Ammon's horn (tissue), 1 donor: ENCODE data around the gene SPATA21.

ENCODE experiments used
- DNase-seq: peaks from one replicate; pipeline ENCODE4 v3.0.0-alpha.2; 2016; ENCODE audit warnings: low spot score

Gene SPATA21

DNA sequence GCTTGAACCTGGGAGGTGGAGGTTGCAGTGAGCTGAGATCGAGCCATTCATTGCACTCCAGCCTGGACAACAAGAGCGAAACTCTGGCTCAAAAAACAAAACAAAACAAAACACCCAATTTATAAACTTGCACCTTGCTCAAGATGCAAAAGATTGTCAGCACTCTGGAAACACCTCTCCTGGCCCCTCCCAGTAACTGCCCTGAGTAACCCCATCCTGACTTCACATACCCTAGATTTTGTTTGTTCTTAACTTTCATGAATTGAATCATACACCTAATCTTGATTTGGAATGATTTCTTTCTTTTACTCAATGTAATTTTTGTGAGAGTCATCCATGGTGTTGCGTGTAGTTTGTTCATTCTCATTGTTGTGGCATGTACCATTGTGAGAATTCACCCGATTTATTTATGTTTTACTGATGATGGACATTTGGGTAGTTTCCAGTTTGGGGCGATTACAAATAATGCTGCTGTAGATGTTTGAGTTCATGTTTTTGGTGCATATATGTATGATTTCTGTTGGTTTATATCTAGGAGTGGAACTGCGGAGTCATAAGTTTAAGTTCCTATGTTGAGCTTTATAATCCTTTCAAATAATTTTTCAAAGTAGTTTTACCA, 13.7 kb upstream of the SPATA21 start:
- no peak for DNase-seq

DNA sequence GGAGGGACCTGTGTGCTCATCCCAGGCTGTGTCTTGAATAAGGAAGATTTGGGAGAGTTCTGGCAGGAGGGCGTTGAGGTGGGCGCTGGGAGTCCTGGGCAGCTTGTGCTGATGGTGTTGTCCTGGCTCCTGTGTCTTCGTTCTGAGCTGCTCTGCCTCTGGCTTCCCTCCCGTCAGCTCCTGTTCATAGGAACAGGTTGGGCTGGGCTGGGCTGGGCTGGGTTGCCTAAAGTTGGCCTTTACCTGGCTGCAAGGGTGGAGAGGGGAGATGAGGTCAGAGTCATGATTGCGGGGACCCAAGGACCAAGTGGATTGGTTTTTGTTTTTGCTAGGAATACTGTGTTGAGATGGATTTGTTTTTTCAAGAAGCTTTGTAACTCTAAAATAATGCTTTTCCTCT, 12.4 kb upstream of the SPATA21 start:
- no peak for DNase-seq

DNA sequence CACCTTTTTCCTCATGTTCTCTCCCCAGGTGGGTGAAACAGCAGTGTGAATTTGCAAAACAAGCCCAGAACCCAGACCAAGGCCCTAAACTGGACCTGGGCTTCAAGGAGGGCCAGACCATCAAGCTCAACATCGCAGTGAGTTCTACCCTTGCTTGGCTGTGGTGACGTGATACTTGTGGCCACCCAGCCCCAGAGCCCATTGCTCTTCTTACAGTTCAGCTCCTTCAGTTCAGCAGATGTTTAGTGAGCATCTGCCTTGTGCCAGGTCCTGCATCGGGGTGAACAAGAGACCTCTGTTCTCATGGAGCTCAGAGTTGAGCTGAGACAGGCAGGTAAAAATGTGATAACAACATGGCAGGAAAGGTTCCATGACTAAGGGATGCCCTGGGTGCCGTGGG, 11.8 kb upstream of the SPATA21 start:
- DNase-seq, result no peak

DNA sequence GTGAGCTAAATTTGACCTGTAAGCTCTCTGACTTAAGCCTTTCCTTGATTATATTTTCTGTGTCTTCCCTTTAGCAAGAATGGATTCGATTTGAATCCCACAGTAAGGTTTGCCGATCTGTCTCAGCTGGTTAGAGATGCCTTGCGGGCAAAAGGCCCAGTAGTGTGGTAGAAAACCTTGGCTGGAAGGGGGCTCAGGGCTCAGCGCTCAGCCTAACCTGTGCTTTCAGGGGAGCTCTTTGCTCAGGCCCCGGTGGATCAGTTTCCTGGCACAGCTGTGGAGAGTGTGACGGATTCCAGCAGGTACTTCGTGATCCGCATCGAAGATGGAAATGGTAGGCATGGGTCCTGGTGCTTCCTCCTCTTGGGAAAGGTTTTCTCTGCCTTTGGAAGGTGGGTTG, 10.4 kb upstream of the SPATA21 start:
- no peak for DNase-seq

DNA sequence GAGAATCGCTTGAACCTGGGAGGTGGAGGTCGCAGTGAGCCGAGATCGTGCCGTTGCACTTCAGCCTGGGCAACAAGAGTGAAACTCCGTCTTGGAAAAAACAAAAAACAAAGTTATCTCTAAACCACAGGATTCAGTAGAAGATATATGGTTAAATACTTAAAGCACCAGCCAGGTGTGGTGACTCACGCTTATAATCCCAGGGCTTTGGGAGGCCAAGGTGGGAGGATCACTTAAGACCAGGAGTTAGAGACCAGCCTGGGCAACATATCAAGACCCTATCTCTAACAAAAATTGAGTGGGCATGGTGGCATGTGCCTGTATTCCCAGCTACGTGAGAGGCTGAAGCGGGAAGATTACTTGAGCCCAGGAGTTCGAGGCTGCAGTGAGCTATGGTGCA, 8.9 kb upstream of the SPATA21 start:
- no peak for DNase-seq

DNA sequence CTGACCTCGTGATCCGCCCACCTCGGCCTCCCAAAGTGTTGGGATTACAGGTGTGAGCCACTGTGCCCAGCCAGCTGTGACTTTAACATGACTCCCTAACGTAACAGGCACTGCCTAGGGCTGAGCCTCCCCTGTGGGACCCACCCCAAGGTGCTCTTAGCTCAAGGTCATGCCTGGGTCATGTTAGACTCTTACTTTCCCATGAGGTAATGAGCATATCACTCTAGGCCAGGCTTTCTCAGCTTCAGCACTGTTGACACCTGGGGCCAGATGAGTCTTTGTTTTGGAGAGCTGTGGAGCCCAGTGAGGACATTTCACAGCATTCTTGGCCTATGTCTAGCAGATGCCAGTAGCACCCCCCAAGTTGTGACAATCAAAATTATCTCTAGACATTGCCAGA, 7.8 kb upstream of the SPATA21 start:
- DNase-seq, result no peak

DNA sequence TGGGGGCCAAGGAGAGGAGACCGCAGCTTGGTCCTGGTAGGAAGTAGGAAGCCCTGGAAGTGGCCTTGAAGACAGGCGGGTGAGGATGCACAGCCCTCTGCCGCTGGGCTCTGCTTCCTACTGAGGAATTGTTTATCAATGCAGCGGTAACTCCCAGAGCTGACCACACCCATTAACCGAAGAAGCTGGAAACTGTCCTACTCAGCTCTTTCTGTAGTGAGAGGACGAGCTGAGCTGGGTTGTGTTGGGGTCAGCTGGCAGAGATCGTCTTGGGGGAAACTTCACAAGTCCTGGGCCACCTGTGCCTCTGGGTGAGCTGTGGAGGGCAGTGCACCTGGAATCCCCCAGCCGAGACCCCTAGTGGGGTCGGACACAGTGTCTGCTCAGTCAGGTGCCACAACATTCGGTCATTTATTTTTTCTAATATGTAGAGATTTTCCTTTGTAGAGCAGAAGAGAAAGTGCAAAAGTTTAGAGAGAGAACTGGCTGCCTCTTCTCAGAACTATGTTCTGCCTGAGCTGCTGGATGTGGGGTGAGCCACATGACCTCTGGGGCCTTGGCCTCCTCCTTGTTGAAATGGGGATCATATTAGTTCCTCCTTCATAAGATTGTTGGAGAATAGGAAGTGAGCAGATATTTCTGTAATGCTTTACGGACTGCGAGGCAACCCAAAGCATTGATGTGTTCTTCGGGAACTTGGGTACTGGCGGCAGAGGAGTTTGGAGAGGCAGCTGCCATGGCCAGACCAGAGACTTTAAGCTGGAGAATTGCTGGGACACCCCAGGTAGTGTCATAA, 6.9 kb upstream of the SPATA21 start:
- DNase-seq, result no peak

DNA sequence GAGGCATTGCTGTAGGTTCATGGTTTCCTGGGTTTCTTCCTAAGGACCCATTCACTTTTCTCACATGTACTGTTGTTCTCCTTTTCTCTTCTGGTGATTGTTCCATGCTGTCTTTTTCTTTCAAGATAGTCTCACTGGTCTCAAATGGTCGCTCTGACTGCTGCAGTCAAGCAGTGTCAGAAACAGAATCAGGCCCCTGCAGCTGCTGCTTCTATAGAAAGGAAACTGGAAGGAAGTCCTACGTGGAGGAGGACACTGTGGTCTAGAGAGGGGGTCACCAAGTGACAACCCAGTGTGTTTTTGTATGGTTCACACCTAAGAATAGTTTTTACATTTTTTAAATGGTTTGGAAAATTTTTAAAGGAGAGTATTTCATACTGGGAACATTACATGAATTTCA, 5.7 kb upstream of the SPATA21 start:
- DNase-seq, result no peak

DNA sequence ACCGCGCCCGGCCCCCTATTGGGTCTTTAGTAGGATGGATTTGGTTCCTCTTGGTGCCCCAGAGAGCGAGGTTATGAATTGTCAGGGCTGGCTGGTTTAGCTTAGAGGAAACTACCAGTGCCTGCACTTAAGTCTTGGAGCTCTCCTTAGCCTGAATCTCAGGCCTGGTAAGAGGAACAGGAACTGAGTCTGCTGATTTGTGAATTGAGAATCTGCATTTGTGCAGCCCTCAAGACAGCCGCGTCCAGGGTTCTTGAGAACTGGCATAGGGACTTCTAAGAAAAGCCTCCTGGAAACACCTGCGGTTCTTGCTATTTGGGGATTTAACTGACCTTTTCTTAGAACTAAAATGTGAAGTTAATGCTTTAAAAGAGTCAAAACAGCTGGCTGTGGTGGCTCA, 5.0 kb upstream of the SPATA21 start:
- no peak for DNase-seq

DNA sequence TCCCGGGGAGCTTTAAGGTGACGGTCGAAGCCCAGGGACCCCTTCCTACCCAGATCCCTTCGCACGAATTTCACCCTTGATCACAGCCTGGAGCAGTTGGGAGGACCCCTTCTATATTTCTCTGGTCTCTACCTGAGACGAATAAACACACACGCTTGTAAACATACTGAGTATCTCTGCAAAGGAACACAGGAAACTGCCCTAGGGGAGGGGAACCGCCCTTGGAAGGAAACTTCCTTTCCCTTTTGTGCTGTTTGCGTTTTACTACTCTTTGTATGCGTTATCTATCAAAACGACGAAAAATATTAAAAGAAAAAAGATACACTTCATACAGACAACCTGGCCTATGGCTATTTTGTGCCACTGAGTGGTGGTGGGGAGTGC, 4.0 kb upstream of the SPATA21 start:
- DNase-seq, result no peak

DNA sequence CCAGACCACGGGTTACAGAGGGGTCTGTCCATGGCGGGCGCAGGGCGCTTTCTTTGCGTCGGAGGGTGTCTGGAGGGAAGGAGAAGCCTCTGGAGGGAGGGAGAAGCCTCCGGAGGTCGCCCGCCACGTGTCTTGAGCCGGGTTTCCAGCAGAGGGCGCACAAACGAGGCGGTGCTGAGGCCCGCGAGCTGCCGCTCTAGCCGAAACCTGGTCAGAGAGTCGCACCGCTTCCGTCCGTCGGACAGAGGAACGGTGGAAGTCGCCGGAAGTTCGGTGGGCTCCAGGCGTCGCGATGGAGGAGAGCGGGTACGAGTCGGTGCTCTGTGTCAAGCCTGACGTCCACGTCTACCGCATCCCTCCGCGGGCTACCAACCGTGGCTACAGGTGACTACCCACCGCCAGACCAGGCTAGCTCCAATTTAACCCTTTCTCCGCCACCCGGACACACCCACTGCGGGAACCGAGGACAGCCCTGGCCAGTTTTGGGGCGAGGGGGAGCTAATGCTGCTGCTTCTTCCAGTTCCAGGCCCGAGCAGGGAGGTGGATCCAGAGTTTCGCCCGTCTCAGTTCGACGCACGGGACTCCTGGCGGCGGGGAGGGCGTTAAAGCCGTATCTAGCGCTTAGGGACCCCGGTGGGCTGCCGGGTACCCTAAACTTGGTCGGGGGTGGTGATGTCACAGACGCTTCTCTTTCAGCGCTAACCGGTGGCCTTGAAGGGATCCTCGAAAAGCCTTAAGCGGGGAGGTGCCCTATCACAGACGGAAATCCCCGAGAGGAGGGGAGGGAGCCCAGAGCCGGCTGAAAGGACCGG, 3.5 kb upstream of the SPATA21 start, which contains the start of gene NECAP2:
Gene NECAP2 (plus strand): TSS at position 255 of the 812 bp plus-strand sequence. CDS start 38 bp downstream, at position 293.
- DNase-seq, result peak; percentile 94

DNA sequence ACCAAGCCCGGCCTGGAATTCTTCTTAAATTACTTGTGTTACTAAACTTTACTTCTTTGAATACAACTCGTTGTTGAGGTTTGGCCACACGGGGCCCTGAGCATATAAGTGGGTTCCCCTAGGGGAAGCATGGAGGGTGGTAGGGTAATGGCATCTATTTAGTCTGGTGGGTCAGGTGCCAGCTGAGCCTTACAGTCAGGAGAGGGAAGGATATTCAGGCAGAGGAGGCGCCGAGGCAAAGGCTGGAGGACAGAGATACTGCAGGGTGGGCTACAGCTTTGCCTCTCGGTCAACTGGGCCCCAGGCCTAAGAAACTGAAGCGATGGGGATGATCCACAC, 2.9 kb upstream of the SPATA21 start:
- no peak for DNase-seq

DNA sequence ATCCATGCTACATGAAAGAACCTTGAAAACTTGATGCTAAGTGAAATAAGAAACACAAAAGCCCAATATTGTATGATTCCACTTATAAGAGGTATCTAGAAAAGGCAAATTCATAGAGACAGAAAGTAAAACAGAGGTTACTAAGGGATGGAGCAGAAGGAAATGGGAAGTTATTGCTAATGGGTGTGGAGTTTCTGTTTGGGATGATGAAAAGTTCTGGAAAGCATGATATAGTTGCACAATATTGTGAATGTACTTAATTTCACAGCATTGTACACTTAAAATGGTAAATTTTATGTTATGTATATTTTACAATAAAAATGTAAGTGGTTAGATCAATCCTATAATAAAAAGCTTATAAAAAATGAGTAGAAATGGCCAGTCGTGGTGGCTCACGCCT, 1.7 kb upstream of the SPATA21 start:
- no peak for DNase-seq

DNA sequence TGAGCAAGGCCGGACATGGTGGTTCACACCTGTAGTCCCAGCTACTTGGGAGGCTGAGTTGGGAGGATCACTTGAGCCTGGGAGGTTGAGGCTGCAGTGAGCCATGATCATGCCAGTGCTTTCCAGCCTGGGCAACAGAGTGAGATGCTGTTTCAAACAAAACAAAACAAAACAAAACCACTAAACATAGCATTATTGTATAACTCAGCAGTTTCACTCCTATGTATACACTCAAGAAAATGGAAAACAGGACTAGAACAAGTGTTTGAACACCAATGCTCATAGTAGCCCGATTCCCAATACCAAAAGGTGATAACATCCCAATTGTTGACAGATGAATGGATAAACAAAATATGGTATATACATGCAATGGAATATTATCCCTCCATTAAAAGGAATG, 1.3 kb upstream of the SPATA21 start:
- no peak for DNase-seq

DNA sequence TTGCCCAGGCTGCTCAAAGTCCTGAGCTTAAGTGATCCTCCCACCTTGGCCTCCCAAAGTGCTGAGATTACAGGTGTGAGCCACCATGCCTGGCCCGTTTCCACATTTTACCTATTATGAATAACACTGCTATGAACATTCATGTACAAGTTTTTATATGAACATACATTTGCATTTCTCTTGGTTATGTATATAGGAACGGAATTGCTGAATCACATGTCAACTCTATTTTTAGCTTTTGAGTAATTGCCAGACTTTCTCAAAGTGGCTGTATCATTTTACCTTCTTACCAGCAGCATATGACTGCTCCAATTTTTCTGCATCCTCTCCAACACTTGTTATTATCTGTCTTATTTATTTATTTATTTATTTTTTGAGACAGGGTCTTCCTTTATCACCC, 2.7 kb downstream of the SPATA21 start:
- no peak for DNase-seq

DNA sequence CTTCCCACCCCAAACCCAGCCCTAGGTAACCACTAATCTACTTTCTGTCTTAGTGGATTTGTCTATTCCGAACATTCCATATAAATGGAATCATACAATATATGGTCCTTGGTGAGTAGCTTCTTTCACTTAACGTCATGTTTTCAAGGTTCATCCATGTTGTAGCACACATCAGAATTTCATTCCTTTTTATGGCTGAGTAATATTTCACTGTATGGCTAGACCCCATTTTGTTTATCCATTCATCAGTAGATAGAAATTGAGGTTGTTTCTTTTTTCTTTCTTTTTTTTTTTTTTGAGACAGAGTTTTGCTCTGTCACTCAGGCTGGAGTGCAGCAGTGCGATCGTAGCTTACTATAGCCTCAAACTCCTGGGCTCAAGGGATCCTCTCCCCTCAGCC, 3.2 kb downstream of the SPATA21 start:
- no peak for DNase-seq

DNA sequence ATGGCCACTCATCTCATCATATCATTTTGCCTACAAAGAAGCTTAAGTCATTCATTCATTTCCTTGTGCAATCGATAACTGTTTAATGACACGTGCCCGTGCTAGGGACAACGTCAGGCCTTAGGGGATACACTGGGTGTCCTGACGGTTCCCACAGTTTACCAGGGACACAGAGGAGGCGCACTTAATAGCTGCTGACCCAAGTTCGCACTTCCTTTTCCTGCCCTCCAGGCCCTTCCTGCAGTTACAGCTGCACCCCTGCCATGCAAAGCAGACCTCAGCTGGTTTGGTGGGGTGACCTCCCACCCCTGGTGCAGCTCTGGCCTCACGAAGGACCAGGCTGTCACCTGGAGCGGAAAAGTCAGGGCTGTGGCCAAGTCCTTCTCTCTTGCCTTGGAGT, 4.2 kb downstream of the SPATA21 start:
- no peak for DNase-seq

DNA sequence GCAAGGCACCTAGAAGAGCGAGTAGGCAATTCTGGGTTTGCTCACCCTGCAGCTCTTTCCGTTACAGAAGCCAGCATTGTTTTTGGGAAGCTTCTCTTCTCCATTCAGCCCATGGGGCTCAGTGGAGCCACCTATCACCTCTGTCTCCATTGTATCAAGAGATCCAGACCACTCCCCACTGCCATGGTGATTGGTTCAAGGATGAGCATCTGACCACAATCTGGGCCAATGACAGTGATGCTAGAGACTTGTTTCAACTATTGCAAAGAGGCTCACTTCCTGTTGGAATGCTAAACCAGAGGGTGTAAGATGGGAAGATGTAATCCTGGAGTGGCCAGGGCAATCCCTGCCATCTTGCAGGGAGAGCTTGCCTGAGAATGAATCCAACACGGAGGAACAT, 6.6 kb downstream of the SPATA21 start:
- no peak for DNase-seq

DNA sequence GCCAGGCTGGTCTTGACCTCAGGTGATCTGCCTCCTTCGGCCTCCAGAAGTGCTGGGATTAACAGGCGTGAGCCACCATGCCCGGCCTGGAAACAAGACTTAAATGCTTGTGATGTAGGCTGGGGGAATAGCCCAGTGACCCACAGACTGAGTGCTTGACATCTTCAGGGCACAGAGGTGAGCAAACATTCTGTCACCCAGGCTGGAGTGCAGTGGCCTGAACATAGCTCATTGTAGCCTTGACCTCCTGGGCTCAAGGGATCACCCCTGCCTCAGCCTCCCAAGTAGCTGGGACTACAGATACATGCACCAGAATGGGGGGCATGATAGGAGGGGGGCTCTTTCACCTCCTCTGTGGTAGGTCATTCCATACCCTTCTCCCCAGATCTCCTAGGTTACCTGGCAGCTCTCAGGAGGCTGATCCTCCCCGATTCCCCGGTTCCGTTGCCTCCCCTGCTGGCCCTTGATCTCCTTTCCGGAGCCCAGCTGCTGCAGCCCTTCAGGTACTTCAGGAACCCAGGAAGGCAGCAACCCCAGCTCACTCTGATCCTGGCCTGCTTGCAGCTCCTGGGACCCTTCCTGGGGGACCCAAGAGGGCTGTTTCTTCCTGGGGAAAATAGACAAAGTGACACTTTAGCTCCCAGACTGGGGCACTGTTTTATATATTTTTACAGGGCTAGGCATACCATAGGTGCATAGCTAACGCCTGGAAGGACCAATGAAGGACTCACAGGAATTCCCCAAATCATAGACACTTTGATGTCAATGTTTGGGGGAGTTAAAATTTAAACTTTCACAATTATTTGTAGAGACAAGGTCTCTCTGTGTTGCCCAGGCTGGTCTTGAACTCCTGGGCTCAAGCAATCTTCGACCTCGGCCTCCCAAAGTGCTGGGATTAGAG, 11.8 kb downstream of the SPATA21 start:
- no peak for DNase-seq

DNA sequence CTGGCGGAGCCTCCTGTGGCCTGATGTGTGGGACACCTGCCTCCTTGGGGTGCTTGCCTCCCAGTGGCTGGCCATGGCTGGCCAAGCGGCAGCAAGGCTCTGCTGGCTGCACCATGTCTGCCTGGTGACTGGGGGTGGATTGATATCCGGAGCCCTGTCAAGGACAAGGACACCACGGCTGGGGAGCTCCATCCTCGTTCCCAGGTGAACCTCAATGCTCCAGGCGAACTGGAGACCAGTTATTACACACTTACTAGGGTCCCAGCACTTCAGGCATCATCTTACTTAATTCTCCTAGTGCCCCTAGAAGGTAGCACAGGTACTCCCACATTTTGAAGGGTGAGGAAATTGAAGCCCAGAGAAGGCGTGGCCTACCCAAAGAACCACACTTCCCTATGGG, 15.2 kb downstream of the SPATA21 start:
- no peak for DNase-seq

DNA sequence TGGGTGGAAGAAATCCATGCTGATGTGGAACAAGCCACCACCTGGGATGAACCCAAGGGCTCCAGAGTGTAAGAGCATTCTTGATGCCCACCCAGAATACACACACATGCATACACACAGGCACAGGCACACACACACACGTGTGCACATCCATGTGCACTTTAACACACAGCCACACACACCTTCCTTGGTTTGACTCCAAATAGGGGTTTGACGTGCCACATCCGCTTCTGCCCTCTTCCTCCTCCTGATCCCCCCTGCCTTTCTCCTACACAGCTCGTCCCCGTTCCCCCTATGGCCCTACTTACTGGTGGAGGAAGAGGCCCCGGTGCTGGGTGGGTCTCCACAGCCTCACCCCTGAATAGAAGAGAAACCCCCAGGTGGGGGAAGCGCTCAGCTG, 16.0 kb downstream of the SPATA21 start:
- DNase-seq, result no peak
